NT2/D1 (cell line): ENCODE measurements around the gene METTL9.
"Not testable (repeated sequence)": the region's sequence is repeated elsewhere in the genome, so short reads cannot be mapped to it uniquely, and the experiment has no call there.

ENCODE experiments used
- DNase-seq: peaks from one replicate; pipeline ENCODE4 v3.0.0-alpha.2; 2011; ENCODE audit warnings: low read depth, low spot score
- H3K27me3 ChIP-seq: 2 replicates; pipeline ENCODE4 v1.6.0; 2011; ENCODE audit warnings: mild to moderate bottlenecking; ENCODE audit not compliant: insufficient read length, insufficient read depth
- H3K36me3 ChIP-seq: 2 replicates; pipeline ENCODE4 v1.6.1; 2011; ENCODE audit warnings: mild to moderate bottlenecking, low read length, mixed read lengths; ENCODE audit not compliant: insufficient read depth, insufficient read length
- H3K4me1 ChIP-seq: 2 replicates; pipeline ENCODE4 v1.5.1; 2011; ENCODE audit not compliant: insufficient read depth, insufficient read length
- H3K4me3 ChIP-seq: 2 replicates; pipeline ENCODE4 v1.5.1; 2011; ENCODE audit warnings: low read depth; ENCODE audit not compliant: insufficient read length
- H3K9ac ChIP-seq: 2 replicates; pipeline ENCODE4 v1.6.0; 2011; ENCODE audit warnings: low read depth; ENCODE audit not compliant: insufficient read length
- H3K9me3 ChIP-seq: 2 replicates; pipeline ENCODE4 v1.5.1; 2011; ENCODE audit warnings: mild to moderate bottlenecking, low read length; ENCODE audit not compliant: insufficient read depth
- SUZ12 ChIP-seq: IDR thresholded peaks from 2 replicates; pipeline ENCODE4 v1.6.1; 2011; ENCODE audit not compliant: insufficient read length, insufficient read depth; ENCODE audit errors: extremely low read depth
- YY1 ChIP-seq: IDR thresholded peaks from 2 replicates; pipeline ENCODE4 v1.6.1; 2011; ENCODE audit not compliant: insufficient read length, insufficient read depth
- ZNF274 ChIP-seq: IDR thresholded peaks from 2 replicates; pipeline ENCODE4 v1.6.1; 2011; ENCODE audit warnings: mild to moderate bottlenecking, low read depth, low read length

METTL9 gene

DNA sequence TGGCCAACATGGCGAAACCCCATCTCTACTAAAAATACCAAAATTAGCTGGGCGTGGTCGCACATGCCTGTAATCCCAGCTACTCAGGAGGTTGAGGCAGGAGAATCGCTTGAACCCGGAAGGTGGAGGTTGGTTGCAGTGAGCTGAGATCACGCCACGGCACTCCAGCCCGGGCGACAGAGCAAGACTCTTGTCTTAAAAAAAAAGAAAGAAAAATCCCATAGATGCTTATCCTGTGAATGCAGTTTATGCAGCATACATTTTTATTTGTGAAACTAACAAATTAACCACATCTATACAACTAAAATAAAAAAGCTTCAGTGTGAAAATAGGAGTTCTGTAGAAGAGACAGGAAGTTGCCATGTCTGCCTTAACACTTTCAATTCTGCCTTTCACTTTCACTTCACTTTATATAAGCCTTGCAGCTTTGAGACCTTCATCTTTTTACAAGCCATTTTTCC lies 45.9 kb downstream of the METTL9 start:
- Histone ChIP-seq H3K9ac (no peak overlapping the region), H3K9me3 (no peaks in the 10 kb centered on the region), H3K27me3 (no peaks in the 10 kb centered on the region), H3K4me3 (no peak overlapping the region), H3K4me1 (no peaks in the 10 kb centered on the region), H3K36me3 (peaks cover 18% of the 10 kb centered on the region)
- no peak for TF ChIP-seq SUZ12
- no peak for TF ChIP-seq ZNF274
- TF ChIP-seq YY1: no peak
- DNase-seq: no peak

DNA sequence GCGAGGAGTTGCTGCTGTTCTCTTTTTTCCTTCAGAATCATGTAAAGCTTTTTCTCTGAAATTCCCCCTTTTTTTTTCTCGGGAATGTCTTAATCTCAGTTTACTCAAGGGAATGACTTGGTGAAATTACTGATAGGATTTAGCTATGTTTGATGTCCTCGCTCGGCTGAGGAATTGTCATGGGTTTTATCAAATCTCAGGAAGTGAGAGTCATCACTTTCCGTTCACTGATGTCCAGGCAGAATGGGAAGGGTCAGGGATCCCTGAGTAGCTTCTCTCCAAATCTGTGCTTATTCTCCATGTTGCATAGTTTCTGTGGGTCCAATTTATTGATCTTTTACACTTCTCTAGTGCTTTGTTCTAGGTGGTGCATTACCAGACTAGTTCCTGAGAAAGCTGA lies 46.7 kb downstream of the METTL9 start:
- Histone ChIP-seq H3K27me3 (no peaks in the 10 kb centered on the region), H3K4me3 (no peak overlapping the region), H3K9ac (no peak overlapping the region), H3K9me3 (no peaks in the 10 kb centered on the region), H3K4me1 (no peaks in the 10 kb centered on the region), H3K36me3 (peaks cover 18% of the 10 kb centered on the region)
- no peak for DNase-seq
- no peak for TF ChIP-seq SUZ12
- no peak for TF ChIP-seq YY1
- TF ChIP-seq ZNF274: no peak

DNA sequence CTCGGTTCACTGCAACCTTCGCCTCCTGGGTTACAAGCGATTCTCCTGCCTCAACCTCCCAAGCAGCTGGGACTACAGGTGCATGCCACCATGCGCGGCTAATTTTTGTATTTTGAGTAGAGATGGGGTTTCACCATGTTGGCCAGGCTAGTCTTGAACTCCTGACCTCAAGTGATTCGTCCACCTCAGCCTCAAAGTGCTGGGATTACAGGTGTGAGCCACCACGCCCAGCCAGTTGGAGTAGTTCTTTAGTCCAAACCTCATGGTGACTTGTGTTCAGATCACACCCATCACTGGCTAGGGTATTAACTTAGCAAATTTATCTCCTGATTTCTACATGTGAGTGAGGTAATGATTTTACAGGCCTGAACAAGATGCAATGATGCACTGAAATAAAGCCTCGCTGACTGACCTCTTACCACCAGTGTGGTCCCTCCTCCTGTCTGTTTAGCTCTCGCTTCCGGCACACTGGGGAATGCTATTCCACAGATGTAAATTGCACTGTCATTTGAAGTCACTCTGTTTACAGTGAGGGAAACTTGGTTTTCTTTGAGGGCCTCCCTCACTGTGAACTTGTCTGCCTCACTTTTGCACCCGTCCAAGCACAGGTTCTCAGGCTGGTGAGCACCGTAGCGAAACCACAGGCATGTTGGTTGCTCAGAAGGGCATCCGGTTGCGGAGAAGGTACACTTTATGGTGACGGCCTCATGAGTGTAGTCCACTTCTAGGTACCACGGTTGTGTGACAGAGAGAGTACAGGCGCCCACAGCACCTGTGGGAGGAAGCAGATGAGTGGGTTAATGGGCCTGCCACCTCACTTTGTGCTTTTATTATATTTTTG lies 47.6 kb downstream of the METTL9 start:
- no peaks in the 10 kb centered on the region for H3K9me3 ChIP-seq
- no peaks in the 10 kb centered on the region for H3K4me1 ChIP-seq
- H3K27me3 ChIP-seq: no peaks in the 10 kb centered on the region
- H3K9ac ChIP-seq: no peak overlapping the region
- TF ChIP-seq SUZ12 (no peak), YY1 (no peak), ZNF274 (no peak)
- H3K4me3 ChIP-seq: no peak overlapping the region
- no peak for DNase-seq
- H3K36me3 ChIP-seq: peaks cover 18% of the 10 kb centered on the region

DNA sequence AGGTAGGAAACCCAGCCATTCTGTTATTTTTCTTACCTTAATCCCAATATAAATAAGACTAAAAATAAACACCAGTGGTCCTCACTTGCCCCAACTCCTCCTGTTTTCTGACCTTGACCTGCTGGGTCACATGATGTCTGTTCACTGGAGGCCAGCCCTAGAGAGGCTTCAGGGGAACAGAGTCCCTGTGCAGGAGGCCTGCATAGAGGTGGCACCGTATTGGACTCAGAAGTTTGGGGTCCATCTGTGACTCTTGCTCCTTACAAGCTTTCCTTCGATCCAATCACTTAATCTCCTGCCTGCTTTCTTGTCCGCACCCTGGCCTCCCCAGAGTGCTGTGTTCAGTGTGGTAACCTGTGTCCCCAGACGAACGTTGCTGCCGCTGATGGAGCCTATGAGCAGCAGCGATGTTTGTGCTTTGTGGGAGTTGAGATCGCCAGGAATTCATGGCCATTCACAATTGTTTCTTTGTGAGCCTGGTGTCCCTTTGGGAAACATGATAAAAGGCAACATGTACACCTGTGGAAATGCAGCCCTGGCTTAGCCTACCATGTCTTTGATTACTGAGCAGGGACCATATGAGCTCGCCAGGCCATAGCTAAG lies 48.3 kb downstream of the METTL9 start:
- Histone ChIP-seq H3K9ac (no peak overlapping the region), H3K4me1 (no peaks in the 10 kb centered on the region), H3K4me3 (no peak overlapping the region), H3K9me3 (no peaks in the 10 kb centered on the region), H3K27me3 (no peaks in the 10 kb centered on the region), H3K36me3 (peaks cover 21% of the 10 kb centered on the region)
- no peak for DNase-seq
- no peak for TF ChIP-seq YY1
- no peak for TF ChIP-seq ZNF274
- TF ChIP-seq SUZ12: no peak

DNA sequence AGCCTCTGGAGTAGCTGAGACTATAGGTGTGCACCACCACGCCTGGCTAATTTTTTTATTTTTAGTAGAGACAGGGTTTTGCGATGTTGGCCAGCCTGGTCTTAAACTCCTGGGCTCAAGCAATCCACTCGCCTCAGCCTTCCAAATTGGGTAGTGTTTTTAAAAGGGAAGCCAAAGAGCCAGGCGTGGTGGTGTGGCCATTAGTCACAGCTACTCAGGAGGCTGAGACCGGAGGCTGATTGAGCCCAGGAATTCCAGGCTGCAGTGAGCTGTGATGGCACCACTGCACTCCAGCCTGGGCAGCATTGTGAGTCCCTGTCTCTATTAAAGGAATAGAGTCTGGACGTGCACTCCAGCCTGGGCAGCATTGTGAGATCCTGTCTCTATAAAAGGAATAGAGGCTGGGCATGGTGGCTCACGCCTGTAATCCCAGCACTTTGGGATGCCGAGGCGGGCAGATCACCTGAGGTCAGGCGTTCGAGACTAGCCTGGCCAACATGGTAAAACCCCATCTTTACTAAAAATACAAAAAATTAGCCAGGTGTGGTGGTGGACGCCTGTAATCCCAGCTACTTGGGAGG lies 50.5 kb downstream of the METTL9 start:
- H3K9me3 ChIP-seq, DNase-seq, H3K27me3 ChIP-seq, H3K9ac ChIP-seq, H3K4me1 ChIP-seq, H3K4me3 ChIP-seq: not testable (repeated sequence)
- H3K36me3 ChIP-seq: peaks cover 32% of the 10 kb centered on the region

DNA sequence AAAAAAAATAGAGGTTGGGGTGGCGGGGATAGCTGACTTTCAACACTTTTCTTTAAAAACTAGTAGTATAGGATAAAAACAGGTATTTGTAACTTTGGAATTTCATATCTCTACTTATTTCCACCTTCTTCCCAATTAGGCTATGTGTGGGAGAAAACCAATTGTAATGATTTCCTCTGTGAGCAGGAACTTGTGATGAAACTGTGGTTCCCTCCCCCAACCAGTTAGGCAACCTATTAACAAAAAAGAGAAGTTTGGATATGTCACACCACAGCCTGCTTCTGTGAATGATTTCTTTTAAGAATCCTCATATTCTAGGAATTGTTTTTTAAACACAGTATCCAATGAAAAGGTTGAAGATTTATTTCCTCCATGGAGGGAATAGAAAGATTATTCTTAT lies 51.1 kb downstream of the METTL9 start:
- DNase-seq: no peak
- H3K9ac ChIP-seq: no peak overlapping the region
- no peaks in the 10 kb centered on the region for H3K4me1 ChIP-seq
- H3K36me3 ChIP-seq: peaks cover 38% of the 10 kb centered on the region
- H3K9me3 ChIP-seq: no peaks in the 10 kb centered on the region; the same call in 1 of the 2 replicates
- H3K27me3 ChIP-seq: no peaks in the 10 kb centered on the region
- H3K4me3 ChIP-seq: no peak overlapping the region
- TF ChIP-seq ZNF274: no peak
- TF ChIP-seq SUZ12: no peak
- TF ChIP-seq YY1: no peak

DNA sequence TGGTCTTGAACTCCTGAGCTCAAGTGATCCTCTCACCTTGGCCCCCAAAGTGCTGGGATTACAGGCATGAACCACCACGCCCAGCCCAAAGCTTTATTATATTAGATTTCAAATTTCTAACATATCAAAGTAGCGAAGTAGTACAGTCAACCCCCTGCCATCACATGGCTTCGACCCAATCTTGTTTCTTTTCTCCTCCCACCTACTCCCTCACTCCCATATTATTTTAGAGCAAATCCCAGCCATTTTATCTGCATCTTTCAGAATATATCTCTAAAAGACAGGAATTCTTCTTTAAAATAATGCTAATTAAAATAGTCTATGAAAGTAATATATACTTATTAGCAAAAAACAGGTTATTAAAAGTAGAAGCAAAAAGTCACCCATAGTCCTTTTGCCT lies 52.1 kb downstream of the METTL9 start:
- H3K4me3 ChIP-seq: no peak overlapping the region
- peaks cover 39% of the 10 kb centered on the region for H3K36me3 ChIP-seq
- no peaks in the 10 kb centered on the region; the same call in 1 of the 2 replicates for H3K9me3 ChIP-seq
- H3K9ac ChIP-seq: no peak overlapping the region
- DNase-seq: no peak
- no peaks in the 10 kb centered on the region for H3K27me3 ChIP-seq
- TF ChIP-seq YY1 (no peak), SUZ12 (no peak), ZNF274 (no peak)
- H3K4me1 ChIP-seq: no peaks in the 10 kb centered on the region
